Right lobe of liver (tissue), 6 donors: ENCODE data around the gene DLG1. TPM values are rescaled to one million over a fixed set of nuclear protein-coding genes. Genes with fewer than 3 reads are reported as not detected.
A peak's percentile ranks its signal among the peaks of the same experiment; 100 is the strongest.

Source experiments
- ATAC-seq, 4 donors: fragments of 200-7000 bp; cut with Tn5 transposase; one replicate each; pipeline ENCODE4 v1.9.1; 2020; ENCODE audit warnings: mild to moderate bottlenecking in 4 of 4, moderate library complexity in 4 of 4
- DNase-seq, 3 donors: peaks; one replicate each; pipeline ENCODE4 v3.0.0-alpha.2; 2020
- H3K27ac ChIP-seq, 3 donors: fragments of 200-600 bp; one replicate each; pipeline ENCODE4 v1.8.0; 2022
- H3K27me3 ChIP-seq, 2 donors: fragments of 200-600 bp; one replicate each; pipeline ENCODE4 v1.8.0; 2022
- H3K36me3 ChIP-seq, 4 donors: fragments of 200-600 bp; sonication (generic) in 1 of 4; one replicate each; pipeline versions ENCODE4 v1.5.1 to v1.8.0; 2017 to 2022; ENCODE audit warnings: control low read depth in 1 of 4
- H3K4me1 ChIP-seq, 4 donors: fragments of 200-600 bp; sonication (generic) in 1 of 4; one replicate each; pipeline versions ENCODE4 v1.5.1 to v1.8.0; 2017 to 2022; ENCODE audit warnings: control low read depth in 1 of 4
- H3K4me3 ChIP-seq, 3 donors: fragments of 200-600 bp; one replicate each; pipeline ENCODE4 v1.8.0; 2022
- H3K9me3 ChIP-seq, 4 donors: fragments of 200-600 bp; sonication (generic) in 1 of 4; one replicate each; pipeline versions ENCODE4 v1.5.1 to v1.8.0; 2017 to 2022; ENCODE audit warnings: control low read depth in 1 of 4
- CTCF ChIP-seq, 4 donors: fragments of 200-600 bp in 3 of 4; fragments of 450-650 bp in 1 of 4; IDR thresholded peaks; one replicate each; pipeline versions ENCODE4 v1.5.1 to v1.8.0; 2016 to 2022; ENCODE audit warnings: antibody characterized with exemption in 4 of 4, mild to moderate bottlenecking in 2 of 4
- POLR2A ChIP-seq: fragments of 450-650 bp; IDR thresholded peaks from one replicate; pipeline ENCODE4 v1.6.1; 2017; ENCODE audit warnings: antibody characterized with exemption, mild to moderate bottlenecking
- WGBS: methylation state at CpG from one replicate; pipeline ENCODE4 v1.1.6; 2018; ENCODE audit warnings: low coverage, low lambda C conversion rate; ENCODE audit not compliant: insufficient coverage; ENCODE audit errors: missing lambda C conversion rate; 5-methylcytosine and 5-hydroxymethylcytosine counted together
- intact Hi-C, 2 donors: fragments of 100-400 bp; cut with DNase I; formaldehyde crosslinking; loops; one replicate each; pipeline versions ENCODE4 v1.11.2 to v1.14.1; 2022
- total RNA-seq, 6 experiments: library from RNA; depleted of rRNA in 2 of 6; stranded (reverse); fragments of >200 nt in 2 of 6; fragmentation: NEBNext Ultra II Directional in 3 of 6; extraction: Animal tissue kit (Norgen Biotek cat#: 25700) in 3 of 6; gene quantifications; one replicate each; pipeline versions ENCODE4 v1.1.0 to v1.2.4, GENCODE V29; 2016 to 2023
- donor health status: DM: no; HTN: yes; CAD: no.
- donor health status: DM: no; HTN: no; CAD: no.
- donor health status: DM: no; HTN: no; CAD: no.
- donor health status: DM: no; HTN: yes; CAD: no.
- donor health status: DM: no; HTN: yes; CAD: no.

The DLG1 gene
- total RNA-seq, 6 experiments from 2014 or later: 36.1 to 50.2 (median 44.2) TPM

- ATAC-seq (no peak), DNase-seq (no peak)
- H3K27me3 ChIP-seq: no peaks in the 10 kb centered on the region
- no peaks in the 10 kb centered on the region for H3K4me1 ChIP-seq
- intact Hi-C loops: loop anchor here (5.0 to 10.0 kb wide), 2 partner anchors 184 to 187 kb away; no protein-coding TSS in a partner anchor
- H3K27ac ChIP-seq: no peak overlapping the region
- H3K36me3 ChIP-seq: no peaks in the 10 kb centered on the region
- no peaks in the 10 kb centered on the region for H3K9me3 ChIP-seq
- H3K4me3 ChIP-seq: no peak overlapping the region
- TF ChIP-seq CTCF (IDR thresholded peaks at IDR 0.05) (no peak), POLR2A (no peak)
- WGBS: 50% methylated on average over 3 of the region's 3 CpGs
These were observed 109.4 kb downstream of the DLG1 start for GRCh38 chr3:197188963-197189362.

- ATAC-seq: peak; percentile 87 to 92 (median 92)
- no peak for DNase-seq
- no peak overlapping the region for H3K27ac ChIP-seq
- H3K36me3 ChIP-seq: no peaks in the 10 kb centered on the region
- TF ChIP-seq CTCF (IDR thresholded peaks at IDR 0.05) (peak; percentile 77 to 89 (median 84)), POLR2A (no peak)
- intact Hi-C loops: loop anchor here (5.0 to 10.0 kb wide), 2 partner anchors 182 to 185 kb away; no protein-coding TSS in a partner anchor
- H3K4me1 ChIP-seq: peaks cover 0 to 4% (median 0%) of the 10 kb centered on the region in 4 donors
- H3K4me3 ChIP-seq: no peak overlapping the region
- no peaks in the 10 kb centered on the region for H3K27me3 ChIP-seq
- H3K9me3 ChIP-seq: no peaks in the 10 kb centered on the region
- WGBS: 50% methylated on average over 1 of the region's 1 CpG
These were observed 111.4 kb downstream of the DLG1 start for GRCh38 chr3:197186887-197187588.

GRCh38 chr3:197183582-197183981 lies 114.8 kb downstream of the DLG1 start:
- no peaks in the 10 kb centered on the region for H3K36me3 ChIP-seq
- H3K4me1 ChIP-seq: peaks cover 0 to 11% (median 0%) of the 10 kb centered on the region in 4 donors
- no peaks in the 10 kb centered on the region for H3K27me3 ChIP-seq
- TF ChIP-seq POLR2A (no peak), CTCF (IDR thresholded peaks at IDR 0.05) (no peak)
- ATAC-seq: no peak
- no peaks in the 10 kb centered on the region for H3K9me3 ChIP-seq
- no peak for DNase-seq
- H3K27ac ChIP-seq: no peak overlapping the region
- WGBS: 86% methylated on average over 5 of the region's 9 CpGs
- intact Hi-C loops: loop anchor here in 1 of 2 donors (10.0 kb wide), 1 partner anchor 179 kb away; no protein-coding TSS in a partner anchor
- no peak overlapping the region for H3K4me3 ChIP-seq

GRCh38 chr3:197181741-197182140 lies 116.7 kb downstream of the DLG1 start:
- intact Hi-C loops: loop anchor here in 1 of 2 donors (10.0 kb wide), 1 partner anchor 177 kb away; no protein-coding TSS in a partner anchor
- H3K27ac ChIP-seq: no peak overlapping the region
- 18% methylated on average over 6 of the region's 6 CpGs for WGBS
- H3K4me3 ChIP-seq: no peak overlapping the region
- H3K4me1 ChIP-seq: peaks cover 0 to 11% (median 0%) of the 10 kb centered on the region in 4 donors
- no peaks in the 10 kb centered on the region for H3K27me3 ChIP-seq
- ATAC-seq (peak; percentile 93 to 98 (median 95)), DNase-seq (peak; percentile 27 to 67 (median 67))
- no peaks in the 10 kb centered on the region for H3K9me3 ChIP-seq
- no peaks in the 10 kb centered on the region for H3K36me3 ChIP-seq
- TF ChIP-seq CTCF (IDR thresholded peaks at IDR 0.05) (no peak), POLR2A (no peak)
